GM18868 (cell line): Measurements from ENCODE around the gene PRSS8.
"Not testable (repeated sequence)": the region's sequence is repeated elsewhere in the genome, so short reads cannot be mapped to it uniquely, and the experiment has no call there.

Experiments
- ATAC-seq: cut with Tn5 transposase; IDR thresholded peaks from one replicate; pipeline ENCODE4 v1.9.1; 2021; ENCODE audit warnings: mild to moderate bottlenecking, moderate library complexity; ENCODE audit not compliant: unreplicated experiment

The PRSS8 gene

GRCh38 chr16:31135535-31136286, at the start of gene PRSS8:
Gene PRSS8, minus strand, starts transcription at chr16:31135727. Its CDS starts 229 bp downstream, at chr16:31135498.
- ATAC-seq, result no peak

- ATAC-seq, result no peak
Measured at GRCh38 chr16:31184888-31185287, 49.4 kb upstream of the PRSS8 start.

DNA sequence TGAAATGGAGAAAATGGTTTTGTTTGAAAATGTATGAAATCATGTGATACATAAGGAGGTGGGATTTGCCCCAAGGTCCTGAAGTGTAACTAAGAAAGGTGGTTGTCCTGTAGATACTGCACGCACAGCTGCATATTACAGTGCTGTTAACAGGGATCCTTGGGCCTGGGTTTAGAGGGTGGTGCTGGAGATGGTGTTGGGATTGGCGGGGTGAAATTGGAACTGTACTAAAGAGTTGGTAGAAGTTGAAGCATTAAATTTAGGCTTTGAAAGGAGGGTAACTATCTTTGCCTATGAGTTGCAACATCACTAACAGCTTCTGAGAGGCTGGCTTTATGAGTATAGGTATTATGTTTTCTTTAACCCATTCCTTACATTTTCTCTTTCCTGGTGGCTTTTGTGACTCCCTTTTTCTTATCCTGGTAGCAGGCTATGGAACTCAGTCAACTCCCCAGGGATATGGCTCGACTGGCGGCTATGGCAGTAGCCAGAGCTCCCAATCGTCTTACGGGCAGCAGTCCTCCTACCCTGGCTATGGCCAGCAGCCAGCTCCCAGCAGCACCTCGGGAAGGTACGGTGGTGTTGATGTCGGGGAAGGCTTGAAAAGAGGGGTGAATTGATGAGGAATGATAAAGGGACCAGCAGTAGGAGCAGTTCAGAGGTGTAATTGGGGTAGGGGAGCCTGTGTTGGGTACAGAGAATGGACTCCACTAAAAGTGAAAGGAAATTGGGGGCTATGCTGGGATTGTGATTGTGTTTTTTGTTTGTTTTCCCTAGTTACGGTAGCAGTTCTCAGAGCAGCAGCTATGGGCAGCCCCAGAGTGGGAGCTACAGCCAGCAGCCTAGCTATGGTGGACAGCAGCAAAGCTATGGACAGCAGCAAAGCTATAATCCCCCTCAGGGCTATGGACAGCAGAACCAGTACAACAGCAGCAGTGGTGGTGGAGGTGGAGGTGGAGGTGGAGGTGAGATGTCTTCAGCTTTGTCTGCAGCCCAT, 48.2 kb upstream of the PRSS8 start:
- no peak for ATAC-seq

- no peak for ATAC-seq
Measured at GRCh38 chr16:31182391-31182790, 46.9 kb upstream of the PRSS8 start.

DNA sequence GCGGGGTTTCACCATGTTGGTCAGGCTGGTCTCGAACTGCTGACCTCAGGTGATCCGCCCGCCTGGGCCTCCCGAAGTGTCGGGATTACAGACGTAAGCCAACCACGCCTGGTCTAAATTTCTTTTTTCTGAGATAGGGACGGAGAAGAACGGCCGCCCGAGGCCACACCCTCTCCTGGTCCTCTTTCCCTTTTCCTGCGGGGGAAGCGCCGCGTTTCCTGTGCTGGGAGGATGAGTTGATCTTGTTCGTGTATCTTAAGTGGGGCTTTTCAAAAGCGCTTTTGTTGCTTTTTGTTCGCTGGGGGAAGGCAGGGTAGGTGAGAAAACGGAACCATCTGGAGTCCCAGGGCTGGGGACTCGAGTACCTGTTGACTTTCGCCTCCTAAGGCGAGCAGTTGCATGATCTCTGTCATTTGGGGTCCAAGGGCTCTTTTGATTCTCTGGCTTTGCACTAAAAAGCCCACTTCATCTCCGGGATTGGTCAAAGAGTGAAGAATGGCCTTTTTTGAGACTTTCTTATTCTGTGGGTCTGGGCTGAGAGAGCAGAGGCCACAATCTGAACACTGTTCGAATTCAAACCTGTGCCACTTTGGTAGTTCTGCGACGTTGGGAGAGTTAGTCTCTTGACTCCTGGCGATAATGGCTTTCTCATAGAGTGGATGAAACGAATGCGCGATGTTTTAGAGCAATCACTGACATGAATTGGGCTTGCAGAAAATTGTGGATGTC, 45.7 kb upstream of the PRSS8 start:
- no peak for ATAC-seq

- ATAC-seq, result peak; percentile 48
Measured at GRCh38 chr16:31179747-31180459, 44.4 kb upstream of the PRSS8 start, which contains the start of gene FUS. Gene FUS, plus strand, starts transcription at chr16:31180139. Its CDS starts 76 bp downstream, at chr16:31180215.

- ATAC-seq, result peak; percentile 1
Measured at GRCh38 chr16:31179219-31179746, 43.8 kb upstream of the PRSS8 start.

DNA sequence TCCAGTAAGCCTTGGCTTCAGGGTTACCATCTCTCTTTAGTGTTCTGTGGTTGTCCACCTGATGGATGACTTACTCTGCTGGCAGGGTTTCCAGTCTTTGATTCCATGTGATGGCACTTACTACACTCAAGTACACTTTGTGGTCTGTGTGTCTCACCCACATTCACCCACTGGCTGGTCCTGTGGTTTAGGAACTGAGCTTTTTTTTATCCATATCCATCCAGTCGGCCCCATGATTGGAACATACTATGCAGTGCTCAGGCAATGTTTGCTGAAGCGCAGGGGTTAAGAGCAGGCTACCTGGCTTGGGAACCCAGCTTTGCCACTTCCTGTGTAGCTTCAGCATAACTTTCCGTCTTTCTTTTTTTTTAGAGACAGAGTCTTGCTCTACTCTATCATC, 41.6 kb upstream of the PRSS8 start:
- no peak for ATAC-seq

DNA sequence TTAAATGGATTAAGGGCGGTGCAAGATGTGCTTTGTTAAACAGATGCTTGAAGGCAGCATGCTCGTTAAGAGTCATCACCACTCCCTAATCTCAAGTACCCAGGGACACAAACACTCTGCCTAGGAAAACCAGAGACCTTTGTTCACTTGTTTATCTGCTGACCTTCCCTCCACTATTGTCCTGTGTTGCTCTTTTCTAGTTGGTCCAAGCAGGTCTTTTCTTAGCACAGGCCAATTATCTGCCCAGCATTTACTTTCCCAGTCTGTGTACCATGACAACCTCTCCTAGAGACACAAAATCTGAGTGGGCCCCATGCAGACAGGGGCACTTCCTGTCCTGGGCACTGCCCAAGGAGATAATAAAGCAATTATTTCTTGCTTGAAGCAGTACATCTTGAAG, 34.5 kb upstream of the PRSS8 start:
- not testable (repeated sequence) for ATAC-seq

DNA sequence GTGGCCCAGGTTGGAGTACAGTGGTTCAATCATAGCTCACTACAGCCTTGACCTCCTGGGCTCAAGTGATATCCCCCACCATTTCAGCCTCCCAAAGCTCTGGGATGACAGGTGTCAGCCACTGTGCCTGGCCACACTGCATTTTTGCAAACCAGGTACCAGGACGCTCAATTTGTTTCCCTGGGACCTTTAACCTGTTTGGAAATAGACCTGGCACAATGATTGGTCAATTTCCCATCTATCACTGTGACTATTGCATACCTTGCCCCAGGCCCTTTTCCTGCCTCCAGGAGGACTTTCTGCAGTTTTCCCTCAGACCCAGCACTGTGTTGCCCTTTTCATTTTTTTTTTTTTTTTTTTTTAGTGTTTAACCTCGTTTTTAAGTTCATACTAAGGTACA, 33.3 kb upstream of the PRSS8 start:
- ATAC-seq, result no peak

DNA sequence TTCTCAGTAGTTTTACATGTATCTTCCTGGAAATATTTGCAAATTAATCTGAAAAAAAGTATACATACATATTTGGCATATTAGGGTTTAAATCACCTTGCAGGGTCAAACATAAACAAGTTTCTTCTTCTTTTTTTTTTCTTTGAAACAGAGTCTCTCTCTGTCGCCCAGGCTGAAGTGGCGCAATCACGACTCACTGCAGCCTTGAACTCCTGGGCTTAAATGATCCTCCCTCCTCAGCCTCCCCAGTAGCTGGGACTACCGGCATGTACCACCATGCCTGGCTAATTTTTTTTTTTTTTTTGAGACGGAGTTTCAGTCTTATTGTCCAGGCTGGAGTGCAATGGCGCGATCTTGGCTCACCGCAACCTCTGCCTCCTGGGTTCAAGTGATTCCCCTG, 31.8 kb upstream of the PRSS8 start:
- no peak for ATAC-seq

DNA sequence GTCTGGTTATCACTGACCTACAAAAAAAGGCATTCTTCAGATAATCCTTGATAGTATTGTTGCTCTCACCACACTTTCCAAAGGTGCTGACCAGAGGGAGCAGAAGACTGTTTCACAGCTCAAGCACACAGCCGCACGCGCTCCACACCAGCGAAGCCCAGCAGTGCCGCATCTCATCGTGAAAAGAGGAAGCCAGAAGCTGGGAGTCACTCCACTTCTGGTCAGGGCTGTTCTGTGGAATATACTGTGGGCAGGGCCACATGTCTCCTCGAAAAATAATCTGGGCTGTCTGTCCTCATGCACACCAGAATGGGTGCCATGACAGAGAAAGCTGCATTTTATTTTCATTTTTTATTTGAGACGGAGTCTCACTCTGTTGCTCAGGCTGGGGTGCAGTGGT, 21.6 kb upstream of the PRSS8 start:
- ATAC-seq, result no peak

DNA sequence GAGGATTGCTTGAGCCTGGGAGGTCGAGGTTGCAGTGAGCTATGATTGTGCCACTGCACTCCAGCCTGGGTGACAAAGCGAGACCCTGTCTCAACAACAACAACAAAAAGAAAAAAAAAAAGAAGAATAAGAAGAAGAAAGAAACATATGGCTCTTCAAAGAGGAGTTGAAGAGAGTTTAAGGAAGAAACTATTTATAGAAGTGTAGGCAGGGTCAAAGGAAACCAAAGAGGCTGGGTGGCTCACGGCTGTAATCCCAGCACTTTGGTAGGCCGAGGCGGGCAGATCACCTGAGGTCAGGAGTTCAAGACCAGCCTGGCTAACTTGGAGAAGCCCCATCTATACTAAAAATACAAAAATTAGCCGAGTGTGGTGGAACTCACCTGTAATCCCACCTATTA, 15.4 kb upstream of the PRSS8 start:
- not testable (repeated sequence) for ATAC-seq

DNA sequence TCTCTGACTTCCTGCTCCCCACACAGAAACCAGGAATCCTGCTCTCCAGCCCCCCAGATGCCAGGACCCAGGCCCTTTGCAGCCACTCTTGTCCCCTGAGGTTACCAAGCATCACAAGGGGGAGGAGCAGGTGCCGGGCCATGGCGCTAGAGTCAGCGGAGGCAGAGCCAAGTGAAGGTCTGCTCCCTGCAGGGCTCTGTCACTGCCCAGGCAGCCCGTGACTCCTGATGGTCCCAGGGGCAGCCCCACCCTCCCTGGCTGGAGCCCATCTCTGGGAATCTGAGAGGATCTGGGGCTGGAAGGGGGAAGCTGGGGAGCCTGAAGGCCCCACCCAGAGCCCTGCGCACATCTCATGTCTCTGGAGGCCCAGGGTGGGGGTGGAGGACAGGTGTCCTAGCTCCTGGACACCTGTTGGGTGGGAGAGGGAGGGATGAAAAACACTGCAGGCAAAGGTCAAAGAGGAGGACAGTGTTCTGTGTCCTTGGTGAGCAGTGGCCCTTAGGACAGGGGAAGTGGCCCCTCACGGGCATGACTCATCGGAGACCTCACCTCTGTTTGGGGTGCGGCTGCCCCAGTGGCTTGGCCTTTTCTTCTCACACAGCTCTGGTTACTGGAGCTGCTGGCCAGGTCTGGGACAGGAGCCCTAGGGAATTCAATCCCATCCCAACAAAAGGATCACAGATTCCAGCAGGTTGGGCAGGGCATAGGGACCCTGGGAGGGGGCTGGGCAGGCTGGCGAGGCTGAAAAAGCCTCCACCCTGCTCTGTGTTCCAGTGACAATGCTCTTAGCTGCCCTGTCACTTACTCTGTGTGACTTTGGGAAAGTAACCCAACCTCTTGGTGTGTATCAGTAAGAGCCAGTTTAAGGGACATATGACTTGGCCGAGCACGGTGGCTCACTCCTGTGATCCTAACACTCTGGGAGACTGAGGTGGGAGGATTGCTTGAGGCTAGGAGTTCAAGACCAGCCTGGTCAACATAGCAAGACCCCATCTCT, 14.7 kb upstream of the PRSS8 start, which contains the start of gene PRSS36:
PRSS36 (minus strand) TSS at position 173 of the 997 bp plus-strand sequence; CDS start at position 142, 31 bp downstream.
- no peak for ATAC-seq

- no peak for ATAC-seq
Measured at GRCh38 chr16:31149332-31149731, 13.8 kb upstream of the PRSS8 start.

GRCh38 chr16:31148896-31149295, 13.4 kb upstream of the PRSS8 start:
- no peak for ATAC-seq

DNA sequence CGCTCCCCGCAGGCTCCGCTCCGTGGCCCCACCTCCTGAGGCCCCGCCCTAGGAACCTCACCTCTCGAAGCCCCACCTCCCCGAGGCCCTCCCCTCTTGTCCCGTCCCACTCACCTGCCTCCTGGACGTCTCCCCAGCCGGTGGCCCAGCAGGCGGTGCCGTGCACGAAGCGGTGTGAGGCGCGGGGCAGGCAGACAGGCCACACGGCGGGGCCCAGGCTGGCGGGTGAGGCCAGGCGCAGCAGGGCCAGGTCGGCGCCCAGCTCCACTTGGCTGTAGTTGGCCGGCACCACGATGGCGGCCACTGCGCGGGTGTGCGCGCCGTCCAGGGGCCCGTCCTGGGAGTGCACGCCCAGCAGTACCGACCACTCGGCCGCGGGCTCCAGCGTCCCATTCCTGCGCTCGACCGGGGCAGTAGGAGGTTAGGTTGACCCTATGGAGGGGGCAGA, 12.8 kb upstream of the PRSS8 start:
- no peak for ATAC-seq

DNA sequence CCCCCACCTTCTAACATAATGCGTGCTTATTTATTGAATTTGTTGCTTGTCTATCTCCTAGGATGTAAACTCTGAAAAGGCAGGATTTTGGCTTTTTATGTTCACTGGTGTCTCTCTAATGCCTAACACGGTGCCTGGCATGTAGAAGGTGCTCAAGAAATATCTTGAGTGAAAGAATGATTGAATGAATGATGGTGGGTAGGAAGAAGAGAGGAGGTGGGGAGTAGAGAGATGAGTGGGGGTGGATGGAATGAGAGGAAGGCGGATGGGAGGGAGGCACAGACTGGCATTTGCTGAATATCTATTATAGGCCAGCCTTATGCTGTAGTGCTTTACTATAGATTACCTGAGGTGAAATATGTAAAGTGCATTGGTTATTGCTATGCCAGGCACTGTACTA, 12.0 kb upstream of the PRSS8 start:
- ATAC-seq, result no peak
